Erythroblast (primary cell): ENCODE data around the gene INSRR.

Experiments used
- DNase-seq, 2 experiments: peaks; one replicate each; lab custom pipeline; 2025; lab: John Stamatoyannopoulos, UW
- GATA1 ChIP-seq: IDR thresholded peaks from 2 replicates; pipeline ENCODE4 v1.6.1; 2011; ENCODE audit warnings: low read depth, mild to moderate bottlenecking, control low read depth, low read length, moderate library complexity
- POLR2A ChIP-seq: IDR thresholded peaks from 2 replicates; pipeline ENCODE4 v1.6.1; 2011; ENCODE audit warnings: mild to moderate bottlenecking, low read length

The INSRR gene

DNA sequence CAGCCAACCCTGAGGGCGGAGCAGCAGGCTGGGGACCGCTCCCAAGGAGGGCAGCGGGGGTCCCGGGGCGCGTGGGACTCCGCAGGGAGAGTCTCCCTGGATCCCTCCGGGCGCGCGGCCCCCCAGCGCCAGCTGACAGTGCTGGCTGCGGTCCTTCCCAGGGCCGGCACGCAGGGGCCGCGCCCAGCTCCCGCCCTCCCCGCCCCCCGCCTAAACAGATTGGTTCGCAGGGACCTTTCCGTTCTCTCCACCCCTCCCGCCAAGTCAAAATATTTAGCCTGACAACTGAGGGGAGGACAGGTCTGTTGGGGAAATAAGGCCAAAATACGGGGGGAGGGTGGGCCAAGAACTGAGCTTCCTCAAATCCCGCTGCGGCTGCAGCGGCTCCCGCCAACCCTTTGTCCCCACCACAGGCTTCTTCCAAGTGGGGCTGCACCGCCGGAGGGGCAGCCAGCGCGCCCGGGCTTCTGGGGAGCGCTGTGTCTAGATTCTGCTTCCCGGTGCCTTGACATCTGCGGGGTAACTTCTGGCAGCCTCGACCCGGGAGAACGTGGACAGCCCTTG is at the start of gene INSRR:
INSRR (minus strand) TSS at position 159 of the 564 bp plus-strand sequence. CDS start 496 bp downstream, outside the sequence.
- no peak for TF ChIP-seq POLR2A
- peak in 1 of 2 experiments; percentile 37 for DNase-seq

DNA sequence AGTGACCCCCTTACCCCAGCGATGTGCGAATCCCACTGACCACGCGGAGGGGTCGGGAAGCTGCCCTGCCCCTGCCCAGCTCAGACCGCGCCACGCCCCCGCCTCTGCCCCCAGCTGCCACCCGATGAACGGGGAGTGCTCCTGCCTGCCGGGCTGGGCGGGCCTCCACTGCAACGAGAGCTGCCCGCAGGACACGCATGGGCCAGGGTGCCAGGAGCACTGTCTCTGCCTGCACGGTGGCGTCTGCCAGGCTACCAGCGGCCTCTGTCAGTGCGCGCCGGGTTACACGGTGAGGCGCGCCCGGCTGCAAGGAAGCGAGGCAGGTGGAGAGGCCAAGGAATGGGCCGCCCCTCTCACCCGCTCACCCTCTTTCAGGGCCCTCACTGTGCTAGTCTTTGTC is 49.6 kb upstream of the INSRR start:
- TF ChIP-seq GATA1, result no peak
- TF ChIP-seq POLR2A, result no peak
- DNase-seq, result no peak

DNA sequence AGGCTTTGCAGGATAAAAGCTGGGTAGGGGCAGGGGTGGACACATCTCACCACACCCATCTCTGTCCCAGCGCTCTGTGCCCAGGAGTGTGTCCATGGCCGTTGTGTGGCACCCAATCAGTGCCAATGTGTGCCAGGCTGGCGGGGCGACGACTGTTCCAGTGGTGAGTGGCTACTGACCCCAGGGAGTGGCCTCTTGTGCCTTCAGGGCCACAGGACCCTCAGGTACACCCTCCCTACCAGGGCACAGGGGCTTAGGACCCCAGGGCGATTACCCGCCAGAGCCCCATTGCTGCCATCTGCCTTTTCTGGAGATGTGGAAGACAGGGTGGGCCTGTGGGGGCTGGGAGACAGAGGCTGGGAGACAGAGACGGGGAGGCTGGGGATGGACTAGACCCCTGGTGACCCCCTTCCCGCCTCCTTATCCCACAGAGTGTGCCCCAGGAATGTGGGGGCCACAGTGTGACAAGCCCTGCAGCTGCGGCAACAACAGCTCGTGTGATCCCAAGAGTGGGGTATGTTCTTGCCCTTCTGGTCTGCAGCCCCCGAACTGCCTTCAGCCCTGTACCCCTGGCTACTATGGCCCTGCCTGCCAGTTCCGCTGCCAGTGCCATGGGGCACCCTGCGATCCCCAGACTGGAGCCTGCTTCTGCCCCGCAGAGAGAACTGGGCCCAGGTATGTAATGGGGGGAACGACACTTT is 47.4 kb upstream of the INSRR start:
- TF ChIP-seq POLR2A, result no peak
- TF ChIP-seq GATA1, result no peak
- DNase-seq, result no peak

DNA sequence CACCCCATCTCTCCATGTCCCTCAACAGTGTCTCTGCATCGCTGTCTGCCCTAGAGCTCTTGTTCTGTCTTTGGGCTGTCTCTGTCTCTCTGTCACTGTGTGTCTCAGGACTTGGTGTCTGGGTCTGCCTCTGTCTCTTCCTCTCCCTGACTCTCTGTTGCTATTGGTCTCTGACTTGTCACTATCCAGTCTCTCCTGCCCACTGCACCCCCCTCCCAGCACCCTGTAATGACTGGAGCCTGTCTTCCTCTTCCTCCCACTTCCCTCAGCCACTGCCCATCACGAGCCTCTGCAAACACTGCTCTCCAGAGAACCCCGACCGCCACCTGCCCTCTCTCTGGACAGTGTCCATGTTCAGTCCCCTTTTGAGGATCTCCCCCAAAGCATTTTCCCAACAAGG is 46.7 kb upstream of the INSRR start:
- TF ChIP-seq GATA1, result no peak
- no peak for TF ChIP-seq POLR2A
- no peak for DNase-seq

DNA sequence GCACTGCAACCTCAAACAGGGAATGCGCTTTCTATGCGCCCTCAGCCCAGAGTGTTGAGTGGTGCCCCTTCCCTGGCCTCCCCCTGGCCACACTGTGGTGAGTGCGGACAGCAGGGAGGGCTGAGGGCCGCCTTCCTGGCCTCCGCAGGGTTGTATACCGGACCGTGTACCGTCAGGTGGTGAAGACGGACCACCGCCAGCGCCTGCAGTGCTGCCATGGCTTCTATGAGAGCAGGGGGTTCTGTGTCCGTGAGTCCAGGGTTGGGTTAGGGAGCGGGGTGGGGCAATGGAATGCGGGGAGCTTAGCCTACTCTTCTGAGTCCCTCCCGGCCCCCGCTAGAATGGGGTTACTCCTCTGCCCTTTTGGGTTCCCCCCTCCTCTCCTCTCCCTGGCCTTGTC is 46.3 kb upstream of the INSRR start:
- TF ChIP-seq GATA1 (no peak), POLR2A (no peak)

DNA sequence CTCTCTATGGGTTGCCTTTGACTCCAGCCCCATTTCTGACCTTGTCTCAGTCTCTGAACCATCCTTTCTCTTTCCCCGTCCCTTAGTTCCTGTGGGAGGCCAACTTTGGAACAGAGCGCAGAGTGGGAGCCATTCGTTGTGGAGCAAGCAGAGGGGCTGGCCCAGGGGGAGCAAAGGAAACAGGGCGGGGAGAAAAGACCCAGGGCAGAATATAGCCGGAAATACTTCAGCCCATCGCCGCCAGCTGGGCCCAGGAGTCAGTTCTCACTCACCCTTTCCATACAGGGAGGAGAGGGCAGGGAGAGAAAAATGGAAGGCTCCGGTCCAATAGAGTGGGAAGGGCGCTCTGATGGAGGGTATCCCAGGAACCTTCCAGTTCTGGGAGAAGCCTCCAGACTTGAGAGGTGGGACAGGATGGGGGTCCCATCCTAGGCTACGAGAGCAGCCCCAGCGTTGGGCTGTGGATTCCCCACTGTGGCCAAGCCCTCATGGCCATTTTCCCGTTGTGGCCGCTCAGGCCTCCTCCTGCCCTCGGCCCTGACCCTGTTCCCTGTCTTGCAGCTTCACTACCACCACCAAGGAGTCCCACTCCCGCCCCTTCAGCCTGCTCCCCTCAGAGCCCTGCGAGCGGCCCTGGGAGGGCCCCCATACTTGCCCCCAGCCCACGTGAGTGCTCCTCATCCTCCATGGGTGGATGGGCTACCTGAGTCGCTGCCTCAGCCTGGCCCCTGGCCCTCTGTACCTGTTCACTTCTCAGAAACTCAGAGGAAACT is 45.5 kb upstream of the INSRR start:
- no peak for DNase-seq
- TF ChIP-seq GATA1, result no peak
- no peak for TF ChIP-seq POLR2A

More for the DNA sequence above, 46.3 kb upstream of the INSRR start:
- no peak for DNase-seq

DNA sequence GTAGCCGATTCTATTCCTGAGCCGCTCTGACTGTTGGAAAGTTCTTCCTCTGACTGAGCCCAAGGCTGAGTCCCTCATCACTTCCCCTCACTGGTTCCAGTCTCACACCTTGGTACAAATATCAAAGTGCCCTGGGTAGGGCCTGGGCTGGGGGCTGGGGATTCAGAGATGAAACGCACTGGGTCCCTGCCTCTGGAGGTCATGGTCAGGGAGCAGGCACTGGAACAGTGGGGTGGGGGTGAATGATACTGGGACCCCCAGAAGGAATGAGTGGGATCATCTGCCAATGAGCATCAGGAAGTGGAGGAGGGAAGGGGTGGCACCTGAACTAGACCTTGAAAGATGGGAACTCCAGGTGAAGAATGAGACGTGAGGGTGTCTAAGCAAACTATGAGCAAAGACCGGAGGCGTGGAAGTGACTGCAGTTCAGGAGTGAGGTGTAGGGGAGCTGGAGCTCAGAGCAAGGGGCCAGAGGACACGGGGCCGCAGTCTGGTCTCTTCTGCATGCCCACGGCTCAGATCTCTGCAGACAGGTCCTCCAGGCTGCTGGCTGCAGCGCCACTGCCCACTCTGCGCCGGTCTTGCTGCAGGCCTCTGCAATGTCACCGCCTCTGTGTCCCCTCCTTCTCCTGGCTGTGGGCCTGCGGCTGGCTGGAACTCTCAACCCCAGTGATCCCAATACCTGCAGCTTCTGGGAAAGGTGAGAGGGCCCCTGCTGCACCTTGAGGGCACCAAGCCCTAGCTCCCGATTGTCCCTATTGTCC is 44.6 kb upstream of the INSRR start:
- TF ChIP-seq GATA1 (no peak), POLR2A (no peak)
- DNase-seq, result no peak

DNA sequence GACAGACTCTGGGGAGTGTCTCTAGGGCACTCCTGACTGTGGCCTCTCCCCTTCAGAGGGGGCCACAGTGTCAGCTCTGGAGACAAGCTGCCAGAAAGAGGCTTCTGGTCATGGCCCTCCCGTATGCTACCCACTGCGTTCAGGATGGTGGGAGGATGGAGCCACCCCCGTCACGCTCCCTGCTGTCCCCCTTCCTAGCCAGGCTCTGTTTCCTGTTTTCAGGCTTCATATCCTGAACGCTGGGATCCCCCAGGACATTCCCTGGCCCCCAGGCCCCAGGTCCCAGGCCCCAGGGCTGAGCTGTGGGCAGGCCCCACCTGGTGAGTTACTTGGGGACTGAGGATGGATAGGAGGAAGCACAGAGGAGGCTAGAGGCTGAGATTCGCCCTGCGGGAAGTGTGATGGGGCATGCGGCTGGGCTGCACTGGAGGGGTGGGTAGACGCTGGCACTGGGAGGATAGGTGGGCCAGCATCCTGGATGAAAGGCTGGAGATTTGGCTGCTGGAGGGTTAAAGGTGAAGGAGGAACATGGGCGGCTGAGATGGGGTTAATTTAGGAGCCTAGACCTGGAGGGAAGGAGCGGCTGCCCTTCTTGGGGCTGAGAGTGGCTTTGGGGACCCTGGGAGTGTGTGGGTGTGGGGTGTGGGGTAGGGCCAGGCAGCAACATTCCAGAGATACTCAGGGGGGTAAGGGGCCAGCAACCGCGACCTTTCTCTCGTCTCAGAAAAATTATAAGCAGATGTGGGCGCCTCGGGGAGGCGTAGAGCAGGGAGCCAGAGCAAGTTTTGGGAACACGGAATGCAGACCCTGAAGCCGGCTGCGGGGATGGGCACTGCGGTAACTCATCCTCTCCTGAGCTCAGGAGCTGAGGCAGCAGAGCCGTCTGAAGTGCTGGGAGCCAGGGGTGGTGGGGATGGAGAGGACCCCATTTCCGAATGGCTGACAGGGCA is 43.3 kb upstream of the INSRR start:
- no peak for DNase-seq
- TF ChIP-seq POLR2A (no peak), GATA1 (no peak)

DNA sequence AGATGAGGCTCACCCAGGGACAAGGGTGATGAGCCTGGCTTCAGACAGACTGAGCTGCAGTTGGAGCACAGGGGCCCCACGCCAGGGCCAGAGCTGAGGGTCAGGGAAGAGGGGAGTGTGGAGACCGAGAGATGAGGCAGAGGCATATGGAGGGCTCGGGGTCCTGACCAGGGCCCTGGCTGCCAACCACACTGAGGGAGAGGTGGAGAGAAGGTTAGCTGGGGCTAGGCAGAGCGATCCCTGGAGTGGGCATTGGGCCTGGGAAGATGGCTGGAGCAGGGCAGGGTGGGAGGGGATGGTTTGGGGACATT is 42.6 kb upstream of the INSRR start:
- no peak for DNase-seq
- TF ChIP-seq GATA1, result no peak

DNA sequence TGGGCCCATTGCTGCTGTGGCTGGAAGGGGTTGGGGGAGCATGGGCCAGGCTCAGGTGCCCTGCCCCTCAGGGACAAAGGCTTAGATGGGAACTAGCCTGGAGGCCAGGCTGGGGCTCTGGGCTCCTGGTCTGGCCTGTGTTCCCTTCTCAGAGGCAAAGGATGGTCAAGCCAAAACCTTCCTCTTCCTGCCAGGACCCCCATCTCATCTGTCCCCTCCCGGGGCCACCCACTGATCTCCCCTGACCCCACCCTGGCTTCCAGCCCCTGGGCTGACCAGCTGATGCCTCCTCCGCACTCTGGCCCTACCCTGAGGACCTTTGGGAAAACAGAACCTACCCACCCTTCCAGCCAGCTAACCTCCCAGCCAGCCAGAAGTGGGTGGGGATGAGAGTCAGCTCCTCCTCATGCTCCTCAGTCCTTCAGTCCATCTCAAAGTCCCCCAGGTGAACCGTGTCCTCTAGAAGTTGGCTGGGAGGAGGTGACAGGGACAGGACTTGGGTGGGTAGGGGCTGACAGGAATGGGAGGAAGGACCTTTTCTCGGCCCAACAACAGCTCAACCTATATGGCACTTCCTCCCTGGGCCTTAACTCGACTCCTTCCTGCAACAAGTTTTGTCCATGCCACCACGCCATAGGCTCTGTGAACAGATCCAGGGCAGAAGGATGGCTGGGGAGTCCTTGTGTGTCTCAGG is 42.1 kb upstream of the INSRR start:
- TF ChIP-seq POLR2A (no peak), GATA1 (no peak)
- no peak for DNase-seq

DNA sequence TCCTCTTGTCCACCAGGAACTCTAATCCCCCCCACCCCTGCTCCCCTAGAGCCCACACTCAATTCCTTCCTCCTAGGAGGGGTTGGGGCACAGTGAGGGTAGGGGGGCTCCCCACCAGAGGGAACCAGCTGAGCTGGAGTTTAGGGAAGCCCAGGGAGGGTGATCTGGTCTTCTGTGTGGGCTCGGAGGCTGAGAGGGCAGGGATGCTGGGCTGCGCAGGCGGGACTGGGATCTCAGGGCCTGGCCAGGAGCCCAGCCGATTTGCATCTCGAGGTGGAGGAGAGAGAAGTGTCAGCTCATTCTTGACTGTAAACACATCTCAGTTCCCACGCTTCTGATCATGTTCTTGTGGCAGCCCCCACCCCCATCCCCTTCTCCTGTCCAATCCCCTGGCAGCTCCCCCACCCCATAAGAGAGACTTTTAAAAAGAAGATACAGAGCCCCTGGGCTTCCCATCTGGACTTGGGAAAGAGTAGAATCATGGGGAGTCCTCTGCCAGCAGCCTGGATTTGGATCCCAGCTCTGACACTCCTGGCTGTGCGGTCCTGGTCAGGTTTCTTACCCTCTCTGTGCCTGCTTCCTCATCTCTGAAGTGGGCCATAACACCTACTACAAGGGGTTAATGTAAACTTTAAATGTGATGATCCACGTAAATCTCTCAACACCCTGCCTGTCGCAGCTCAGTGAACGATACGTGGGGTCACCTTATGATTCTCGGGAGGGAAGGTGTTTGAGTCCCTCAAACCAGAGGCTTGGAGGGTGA is 41.2 kb upstream of the INSRR start:
- TF ChIP-seq POLR2A (no peak), GATA1 (no peak)

More for the DNA sequence above, 41.2 kb upstream of the INSRR start:
- no peak for DNase-seq
